B cell (primary cell): ENCODE data around the gene LCT. TPM values are rescaled to one million over a fixed set of nuclear protein-coding genes. Genes with fewer than 3 reads are reported as not detected.

ENCODE experiments used
- ATAC-seq: fragments of 200-7000 bp; cut with Tn5 transposase; one replicate; pipeline ENCODE4 v1.10.0; 2021; ENCODE audit warnings: low read depth, mild to moderate bottlenecking, moderate number of reproducible peaks, moderate library complexity
- CTCF ChIA-PET: fragments of 350-600 bp; sonication (Branson Sonifier 250); formaldehyde crosslinking; loops from one replicate; lab custom pipeline; 2021; ENCODE audit warnings: antibody characterized with exemption, inconsistent platforms; lab: Charles Lee
- POLR2A ChIA-PET: fragments of 350-600 bp; sonication (Branson Sonifier 250); formaldehyde crosslinking; loops from one replicate; lab custom pipeline; 2021; ENCODE audit warnings: antibody characterized with exemption; lab: Charles Lee
- DNase-seq: peaks from one replicate; pipeline ENCODE4 v3.0.0; 2013
- H2AFZ ChIP-seq: 2 replicates; pipeline ENCODE4 v1.6.1; 2012; ENCODE audit warnings: mild to moderate bottlenecking, low read depth, low read length; ENCODE audit not compliant: insufficient read depth, poor library complexity, severe bottlenecking
- H3K27ac ChIP-seq, 2 donors: 1 replicate in 1 of 2; 2 replicates in 1 of 2; pipeline ENCODE4 v1.5.1; 2012 to 2013; ENCODE audit warnings: low read length in 2 of 2, mild to moderate bottlenecking in 2 of 2, moderate library complexity in 1 of 2
- H3K27me3 ChIP-seq, 4 experiments: fragments of 200-600 bp in 1 of 4; sonication (generic) in 1 of 4; replicated peaks in 1 of 4; 1 replicate in 2 of 4; 2 replicates in 2 of 4; pipeline versions ENCODE4 v1.6.1 to v1.7.0; 2013 to 2016; ENCODE audit warnings: low read length in 3 of 4, mild to moderate bottlenecking in 2 of 4, mixed read lengths in 1 of 4, moderate library complexity in 1 of 4; ENCODE audit not compliant: insufficient read depth in 4 of 4, control insufficient read depth in 3 of 4; ENCODE audit errors: control extremely low read depth in 1 of 4
- H3K36me3 ChIP-seq, 2 experiments: replicated peaks in 1 of 2; 1 replicate in 1 of 2; 2 replicates in 1 of 2; pipeline versions ENCODE4 v1.6.1 to v1.7.1; 2013; ENCODE audit warnings: low read length in 1 of 2; ENCODE audit not compliant: insufficient read depth in 2 of 2, control insufficient read depth in 1 of 2; ENCODE audit errors: control extremely low read depth in 1 of 2, extremely low read depth in 1 of 2
- H3K4me1 ChIP-seq, 2 donors: fragments of 200-600 bp in 1 of 2; sonication (generic) in 1 of 2; 1 replicate in 1 of 2; 2 replicates in 1 of 2; pipeline versions ENCODE4 v1.5.1 to v1.6.1; 2013 to 2017; ENCODE audit warnings: low read length in 2 of 2; ENCODE audit not compliant: control insufficient read depth in 2 of 2, insufficient read depth in 2 of 2
- H3K4me2 ChIP-seq: replicated peaks from 2 replicates; pipeline ENCODE3; 2012; ENCODE audit warnings: mild to moderate bottlenecking, low read depth, low read length; ENCODE audit not compliant: poor library complexity, severe bottlenecking
- H3K4me3 ChIP-seq, 5 experiments: fragments of 200-600 bp in 1 of 5; sonication (generic) in 1 of 5; 1 replicate in 3 of 5; 2 replicates in 2 of 5; pipeline versions ENCODE4 v1.5.1 to v1.7.0; 2011 to 2016; ENCODE audit warnings: low read length in 4 of 5, mild to moderate bottlenecking in 4 of 5, low read depth in 2 of 5, control low read depth in 1 of 5, moderate library complexity in 1 of 5; ENCODE audit not compliant: insufficient read depth in 1 of 5; ENCODE audit errors: control extremely low read depth in 1 of 5, extremely low read depth in 1 of 5
- H3K79me2 ChIP-seq: fragments of 200-600 bp; sonication (generic); one replicate; pipeline ENCODE4 v1.6.0; 2016; ENCODE audit warnings: low read length; ENCODE audit not compliant: control insufficient read depth, insufficient read depth
- H3K9ac ChIP-seq: fragments of 200-600 bp; sonication (generic); 2 replicates; pipeline ENCODE4 v1.6.1; 2017; ENCODE audit warnings: mild to moderate bottlenecking, low read length, moderate library complexity
- H3K9me3 ChIP-seq, 3 donors: one replicate each; pipeline versions ENCODE4 v1.6.1 to v1.7.1; 2013; ENCODE audit warnings: low read length in 2 of 3; ENCODE audit not compliant: control insufficient read depth in 2 of 3, insufficient read depth in 1 of 3; ENCODE audit errors: control extremely low read depth in 1 of 3
- H4K20me1 ChIP-seq: 2 replicates; pipeline ENCODE4 v1.6.0; 2012; ENCODE audit warnings: mild to moderate bottlenecking, low read length; ENCODE audit not compliant: insufficient read depth, control insufficient read depth, poor library complexity, severe bottlenecking
- H3K27ac Mint-ChIP-seq: one replicate; pipeline ENCODE4 v1.8.0; 2021; ENCODE audit warnings: mixed read lengths
- H3K27me3 Mint-ChIP-seq: one replicate; pipeline ENCODE4 v1.8.0; 2021; ENCODE audit warnings: mixed read lengths
- H3K4me1 Mint-ChIP-seq: one replicate; pipeline ENCODE4 v1.8.0; 2021; ENCODE audit warnings: mixed read lengths
- H3K4me3 Mint-ChIP-seq: one replicate; pipeline ENCODE4 v1.8.0; 2021; ENCODE audit warnings: mixed read lengths
- H3K9me3 Mint-ChIP-seq: one replicate; pipeline ENCODE4 v1.8.0; 2022; ENCODE audit warnings: mixed read lengths; ENCODE audit not compliant: insufficient read depth
- CTCF ChIP-seq: fragments of 200-600 bp; IDR thresholded peaks from one replicate; pipeline ENCODE4 v1.8.0; 2022; ENCODE audit warnings: antibody characterized with exemption, mild to moderate bottlenecking
- EZH2 ChIP-seq: IDR thresholded peaks from 2 replicates; pipeline ENCODE4 v1.6.1; 2012; ENCODE audit warnings: borderline replicate concordance, low read depth, mild to moderate bottlenecking, moderate library complexity, low read length; ENCODE audit not compliant: insufficient read depth, poor library complexity, severe bottlenecking
- WGBS: methylation state at CpG from one replicate; pipeline ENCODE4 v1.1.5; 2013; ENCODE audit warnings: missing lambda C conversion rate; ENCODE audit not compliant: insufficient coverage; 5-methylcytosine and 5-hydroxymethylcytosine counted together
- intact Hi-C: fragments of 100-400 bp; cut with micrococcal nuclease; formaldehyde crosslinking; loops from one replicate; pipeline ENCODE4 v1.10.0; 2022
- polyA plus RNA-seq: library from polyadenylated mRNA; depleted of rRNA; stranded (reverse); fragments of >200 nt; gene quantifications from 2 replicates; pipeline ENCODE4 v1.2.3, GENCODE V29; 2012
- total RNA-seq, 2 donors: library from RNA; stranded (reverse); fragments of 120-200 nt in 1 of 2; gene quantifications; 1 replicate in 1 of 2; 2 replicates in 1 of 2; pipeline versions ENCODE4 v1.2.3 to v1.2.4, GENCODE V29; 2013 to 2022

The LCT gene
- total and polyA plus RNA-seq, 2 donors (not counting 1 experiment from before 2014, with no cell fraction given), result 0.03 to 0.07 TPM

GRCh38 chr2:135849087-135849486, 12.1 kb upstream of the LCT start:
- Histone ChIP-seq H3K27ac (no peak overlapping the region), H3K9ac (no peak overlapping the region), H2AFZ (no peak overlapping the region), H3K4me2 (no peak overlapping the region), H3K36me3 (peaks cover 0 to 5% of the 10 kb centered on the region in 2 experiments), H3K79me2 (no peaks in the 10 kb centered on the region), H3K4me1 (no peaks in the 10 kb centered on the region), H3K4me3 (no peak overlapping the region), H3K27me3 (no peaks in the 10 kb centered on the region), H4K20me1 (no peaks in the 10 kb centered on the region), H3K9me3 (no peaks in the 10 kb centered on the region)
- WGBS, result no CpG with 5 or more reads among the region's 3 CpGs
- no peaks in the 10 kb centered on the region for H3K4me1 Mint-ChIP-seq
- H3K27me3 Mint-ChIP-seq, result no peaks in the 10 kb centered on the region
- POLR2A ChIA-PET, result no interaction called here
- no peak overlapping the region for H3K4me3 Mint-ChIP-seq
- DNase-seq (no peak), ATAC-seq (no peak)
- CTCF ChIA-PET, result no interaction called here
- intact Hi-C loops, result no loop called here
- TF ChIP-seq CTCF (no peak), EZH2 (no peak)
- no peaks in the 10 kb centered on the region for H3K9me3 Mint-ChIP-seq
- no peak overlapping the region for H3K27ac Mint-ChIP-seq

GRCh38 chr2:135845997-135846396, 9.0 kb upstream of the LCT start:
- Mint-ChIP-seq H3K9me3 (no peaks in the 10 kb centered on the region), H3K27me3 (no peaks in the 10 kb centered on the region), H3K27ac (no peak overlapping the region), H3K4me1 (no peaks in the 10 kb centered on the region), H3K4me3 (no peak overlapping the region)
- Histone ChIP-seq H3K9me3 (no peaks in the 10 kb centered on the region), H3K4me1 (no peaks in the 10 kb centered on the region), H2AFZ (no peak overlapping the region), H3K27ac (no peak overlapping the region), H3K79me2 (no peaks in the 10 kb centered on the region), H3K9ac (no peak overlapping the region), H3K27me3 (no peaks in the 10 kb centered on the region), H4K20me1 (no peaks in the 10 kb centered on the region), H3K4me2 (no peak overlapping the region), H3K4me3 (no peak overlapping the region), H3K36me3 (peaks cover 0 to 5% of the 10 kb centered on the region in 2 experiments)
- WGBS, result 98% methylated on average over 5 of the region's 5 CpGs
- CTCF ChIA-PET, result no interaction called here
- intact Hi-C loops, result no loop called here
- POLR2A ChIA-PET, result no interaction called here
- ATAC-seq, result no peak
- no peak for TF ChIP-seq CTCF
- TF ChIP-seq EZH2, result no peak
- DNase-seq, result no peak
